Measurements from ENCODE around the gene FBXO46. TPM values are rescaled to one million over a fixed set of nuclear protein-coding genes. Genes with fewer than 3 reads are reported as not detected.

FBXO46 gene
- 40.1 to 46.3 TPM (median 43.3 TPM) in 3 replicates for total RNA-seq (2021)
- Bru-seq, nascent RNA, result percentile 73 among the genes with signal in this experiment
- long read RNA-seq, experiment 1, transcript FBXO46-201 (2 exons, 3,001 nt), result major isoform, 58 of 120 reads
- long read RNA-seq, experiment 1, partial matches to known transcripts, result 0 of 120 reads
- long read RNA-seq, experiment 1, other reads (novel, unspliced or antisense), result 60 of 120 reads
- long read RNA-seq, experiment 2, transcript FBXO46-201 (2 exons, 3,001 nt), result major isoform, 7 of 35 reads
- long read RNA-seq, experiment 2, partial matches to known transcripts, result 0 of 35 reads
- long read RNA-seq, experiment 2, other reads (novel, unspliced or antisense), result 27 of 35 reads
- long read RNA-seq, experiment 3, result 0 reads

- H3K27ac Mint-ChIP-seq, result peak within 1 kb of the TSS; percentile 89
- ATAC-seq (peak; percentile 97), DNase-seq (ENCODE audit: low spot score) (peak; percentile 97)
- POLR2A ChIA-PET, result interaction anchor here (0.6 to 2.2 kb wide), 13 partner anchors 9 to 1334 kb away, joined by 3 to 27 read pairs (median 4); partner anchors contain the start of genes DMPK, DMWD, QPCTL and SIX5
- no peaks in the 10 kb centered on the region for H3K9me3 Mint-ChIP-seq
- H3K4me3 Mint-ChIP-seq, result peak within 1 kb of the TSS; percentile 93
- H3K4me1 Mint-ChIP-seq, result peaks cover 12% of the 10 kb centered on the region
- CTCF ChIA-PET, result interaction anchor here (0.7 to 2.4 kb wide), 19 partner anchors 11 to 291 kb away, joined by 3 to 24 read pairs (median 5); partner anchors contain the start of genes QPCTL, SIX5 and SNRPD2
- H3K27me3 Mint-ChIP-seq (ENCODE audit: low read depth), result peaks cover 7% of the 10 kb centered on the region; the same call in 1 of the 2 replicates
- TF ChIP-seq SMAD3 (CRISPR knock-in tag; IDR thresholded peaks at IDR 0.05; ENCODE audit: borderline replicate concordance), result no peak
- no peak for TF ChIP-seq CDX4 (CRISPR knock-in tag; IDR thresholded peaks at IDR 0.05; ENCODE audit: borderline replicate concordance)
- 0 out of 2 replicates have a peak, but pooled peaks have one; percentile 30 for TF ChIP-seq ZNF232 (CRISPR knock-in tag; IDR thresholded peaks at IDR 0.05)
- TF ChIP-seq TP53 (CRISPR knock-in tag; IDR thresholded peaks at IDR 0.05), result no peak
- TF ChIP-seq GABPB1 (CRISPR knock-in tag; IDR thresholded peaks at IDR 0.05), result peak; percentile 79
- TF ChIP-seq SP1 (CRISPR knock-in tag; conservative IDR thresholded peaks at IDR 0.05), result peak; percentile 77
- no peak for TF ChIP-seq FOXJ3 (CRISPR knock-in tag; IDR thresholded peaks at IDR 0.05; ENCODE audit: borderline replicate concordance)
- TF ChIP-seq CTCF (IDR thresholded peaks at IDR 0.05), result no peak
- no peak for TF ChIP-seq SOX15 (CRISPR knock-in tag; IDR thresholded peaks at IDR 0.05)
- TF ChIP-seq GRHL2 (CRISPR knock-in tag; IDR thresholded peaks at IDR 0.05; ENCODE audit: insufficient replicate concordance, severe bottlenecking), result no peak
- TF ChIP-seq MAX (CRISPR knock-in tag; IDR thresholded peaks at IDR 0.05), result peak; percentile 62
- TF ChIP-seq ETV6 (CRISPR knock-in tag; IDR thresholded peaks at IDR 0.05), result peak; percentile 68; the same call in 1 of the 2 replicates
- peak; percentile 56; the same call in 1 of the 2 replicates for TF ChIP-seq ZNF423 (CRISPR knock-in tag; IDR thresholded peaks at IDR 0.05)
- no peak for TF ChIP-seq ZBTB21 (CRISPR knock-in tag; IDR thresholded peaks at IDR 0.05; ENCODE audit: borderline replicate concordance)
- TF ChIP-seq PRRX2 (CRISPR knock-in tag; IDR thresholded peaks at IDR 0.05), result no peak
- peak; percentile 36; the same call in 1 of the 2 replicates for TF ChIP-seq FOXK1 (CRISPR knock-in tag; IDR thresholded peaks at IDR 0.05)
- no peak for TF ChIP-seq GTF2I (CRISPR knock-in tag; conservative IDR thresholded peaks at IDR 0.05)
- 0 out of 2 replicates have a peak, but pooled peaks have one; percentile 44 for TF ChIP-seq FOXP4 (CRISPR knock-in tag; IDR thresholded peaks at IDR 0.05)
- no peak for TF ChIP-seq ARID4B (CRISPR knock-in tag; IDR thresholded peaks at IDR 0.05; ENCODE audit: borderline replicate concordance)
- no peak for TF ChIP-seq ZNF512 (CRISPR knock-in tag; IDR thresholded peaks at IDR 0.05; ENCODE audit: borderline replicate concordance)
- no peaks in the 10 kb centered on the region for H3K36me3 Mint-ChIP-seq
Measured at GRCh38 chr19:45730368-45731288, at the start of gene FBXO46. TSS of gene FBXO46 (minus strand) at chr19:45730896. CDS start at chr19:45713495, 17,401 bp downstream.
